ENCODE data around the gene MRM3. TPM values are rescaled to one million over a fixed set of nuclear protein-coding genes. Genes with fewer than 3 reads are reported as not detected.
"Not testable (repeated sequence)": the region's sequence is repeated elsewhere in the genome, so short reads cannot be mapped to it uniquely, and the experiment has no call there.

MRM3 gene
- polyA plus RNA-seq, 4 donors: 12.6 to 19.6 (median 18.8) TPM

GRCh38 chr17:753418-753817, 28.7 kb upstream of the MRM3 start:
- DNase-seq (ENCODE audit: low read depth in 4 of 4, low spot score in 3 of 4): no peak

- DNase-seq (ENCODE audit: low read depth in 4 of 4, low spot score in 3 of 4): not testable (repeated sequence)
Measured at GRCh38 chr17:755319-755961, 26.7 kb upstream of the MRM3 start.

GRCh38 chr17:756010-756567, 26.1 kb upstream of the MRM3 start:
- DNase-seq (ENCODE audit: low read depth in 4 of 4, low spot score in 3 of 4): not testable (repeated sequence)

GRCh38 chr17:759964-760363, 22.2 kb upstream of the MRM3 start:
- DNase-seq (ENCODE audit: low read depth in 4 of 4, low spot score in 3 of 4): no peak

GRCh38 chr17:760371-760770, 21.8 kb upstream of the MRM3 start:
- no peak for DNase-seq (ENCODE audit: low read depth in 4 of 4, low spot score in 3 of 4)

- no peak for DNase-seq (ENCODE audit: low read depth in 4 of 4, low spot score in 3 of 4)
Measured at GRCh38 chr17:767076-767475, 15.1 kb upstream of the MRM3 start.

- DNase-seq (ENCODE audit: low read depth in 4 of 4, low spot score in 3 of 4): no peak
Measured at GRCh38 chr17:773016-773415, 9.1 kb upstream of the MRM3 start.

GRCh38 chr17:773467-774312, 8.5 kb upstream of the MRM3 start:
- no peak for DNase-seq (ENCODE audit: low read depth in 4 of 4, low spot score in 3 of 4)

GRCh38 chr17:774313-774584, 7.9 kb upstream of the MRM3 start:
- no peak for DNase-seq (ENCODE audit: low read depth in 4 of 4, low spot score in 3 of 4)

- DNase-seq (ENCODE audit: low read depth in 4 of 4, low spot score in 3 of 4): no peak
Measured at GRCh38 chr17:778096-778495, 4.1 kb upstream of the MRM3 start.

- no peak for DNase-seq (ENCODE audit: low read depth in 4 of 4, low spot score in 3 of 4)
Measured at GRCh38 chr17:784143-784542, 2.0 kb downstream of the MRM3 start.

GRCh38 chr17:785901-786300, 3.7 kb downstream of the MRM3 start:
- not testable (repeated sequence) for DNase-seq (ENCODE audit: low read depth in 4 of 4, low spot score in 3 of 4)

GRCh38 chr17:787641-788221, 5.6 kb downstream of the MRM3 start:
- DNase-seq (ENCODE audit: low read depth in 4 of 4, low spot score in 3 of 4): no peak

GRCh38 chr17:788551-788950, 6.4 kb downstream of the MRM3 start:
- DNase-seq (ENCODE audit: low read depth in 4 of 4, low spot score in 3 of 4): no peak

GRCh38 chr17:789160-789840, 7.1 kb downstream of the MRM3 start:
- DNase-seq (ENCODE audit: low read depth in 4 of 4, low spot score in 3 of 4): no peak

GRCh38 chr17:789931-790873, 8.0 kb downstream of the MRM3 start:
- DNase-seq (ENCODE audit: low read depth in 4 of 4, low spot score in 3 of 4): peak in 1 of 4 donors; percentile 31

- DNase-seq (ENCODE audit: low read depth in 4 of 4, low spot score in 3 of 4): not testable (repeated sequence)
Measured at GRCh38 chr17:790874-791247, 8.7 kb downstream of the MRM3 start.

GRCh38 chr17:791829-792228, 9.7 kb downstream of the MRM3 start:
- DNase-seq (ENCODE audit: low read depth in 4 of 4, low spot score in 3 of 4): no peak

- DNase-seq (ENCODE audit: low read depth in 4 of 4, low spot score in 3 of 4): no peak
Measured at GRCh38 chr17:792277-792676, 10.1 kb downstream of the MRM3 start.

GRCh38 chr17:794876-795275, 12.7 kb downstream of the MRM3 start:
- peak in 3 of 4 donors; percentile 67 to 69 (median 68) for DNase-seq (ENCODE audit: low read depth in 4 of 4, low spot score in 3 of 4)
